ENCODE measurements around the gene PODNL1.
"Not testable (repeated sequence)": the region's sequence is repeated elsewhere in the genome, so short reads cannot be mapped to it uniquely, and the experiment has no call there.

Gene PODNL1

DNA sequence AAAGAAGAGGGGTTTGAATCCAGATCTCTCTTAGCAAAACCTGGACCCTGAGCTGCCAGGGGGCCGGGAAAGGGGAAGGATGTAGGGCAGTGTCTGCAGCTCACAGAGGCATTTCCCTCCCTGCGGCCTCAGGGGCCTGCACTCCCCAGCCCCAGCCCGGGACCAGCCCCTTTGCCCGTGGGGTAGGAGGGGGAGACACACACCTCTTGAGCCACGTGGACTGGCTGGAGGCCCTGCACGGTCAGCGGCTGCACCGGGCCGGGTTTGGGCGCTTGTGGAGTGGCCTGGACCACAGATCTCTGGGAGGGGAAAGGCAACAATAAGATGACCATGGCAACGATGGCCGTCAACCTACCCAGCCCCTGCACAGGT lies 41.0 kb upstream of the PODNL1 start:
- TF ChIP-seq, protein P1, sequence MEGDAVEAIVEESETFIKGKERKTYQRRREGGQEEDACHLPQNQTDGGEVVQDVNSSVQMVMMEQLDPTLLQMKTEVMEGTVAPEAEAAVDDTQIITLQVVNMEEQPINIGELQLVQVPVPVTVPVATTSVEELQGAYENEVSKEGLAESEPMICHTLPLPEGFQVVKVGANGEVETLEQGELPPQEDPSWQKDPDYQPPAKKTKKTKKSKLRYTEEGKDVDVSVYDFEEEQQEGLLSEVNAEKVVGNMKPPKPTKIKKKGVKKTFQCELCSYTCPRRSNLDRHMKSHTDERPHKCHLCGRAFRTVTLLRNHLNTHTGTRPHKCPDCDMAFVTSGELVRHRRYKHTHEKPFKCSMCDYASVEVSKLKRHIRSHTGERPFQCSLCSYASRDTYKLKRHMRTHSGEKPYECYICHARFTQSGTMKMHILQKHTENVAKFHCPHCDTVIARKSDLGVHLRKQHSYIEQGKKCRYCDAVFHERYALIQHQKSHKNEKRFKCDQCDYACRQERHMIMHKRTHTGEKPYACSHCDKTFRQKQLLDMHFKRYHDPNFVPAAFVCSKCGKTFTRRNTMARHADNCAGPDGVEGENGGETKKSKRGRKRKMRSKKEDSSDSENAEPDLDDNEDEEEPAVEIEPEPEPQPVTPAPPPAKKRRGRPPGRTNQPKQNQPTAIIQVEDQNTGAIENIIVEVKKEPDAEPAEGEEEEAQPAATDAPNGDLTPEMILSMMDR (IDR thresholded peaks at IDR 0.05; ENCODE audit: low read depth, low read length, missing control alignments), result no peak
- no peak for DNase-seq (ENCODE audit: extremely low read depth, low read depth)
- H3K4me3 ChIP-seq (replicated peaks; ENCODE audit: low read depth, low read length), result peak overlapping the region; percentile 11; the same call in 1 of the 2 replicates

DNA sequence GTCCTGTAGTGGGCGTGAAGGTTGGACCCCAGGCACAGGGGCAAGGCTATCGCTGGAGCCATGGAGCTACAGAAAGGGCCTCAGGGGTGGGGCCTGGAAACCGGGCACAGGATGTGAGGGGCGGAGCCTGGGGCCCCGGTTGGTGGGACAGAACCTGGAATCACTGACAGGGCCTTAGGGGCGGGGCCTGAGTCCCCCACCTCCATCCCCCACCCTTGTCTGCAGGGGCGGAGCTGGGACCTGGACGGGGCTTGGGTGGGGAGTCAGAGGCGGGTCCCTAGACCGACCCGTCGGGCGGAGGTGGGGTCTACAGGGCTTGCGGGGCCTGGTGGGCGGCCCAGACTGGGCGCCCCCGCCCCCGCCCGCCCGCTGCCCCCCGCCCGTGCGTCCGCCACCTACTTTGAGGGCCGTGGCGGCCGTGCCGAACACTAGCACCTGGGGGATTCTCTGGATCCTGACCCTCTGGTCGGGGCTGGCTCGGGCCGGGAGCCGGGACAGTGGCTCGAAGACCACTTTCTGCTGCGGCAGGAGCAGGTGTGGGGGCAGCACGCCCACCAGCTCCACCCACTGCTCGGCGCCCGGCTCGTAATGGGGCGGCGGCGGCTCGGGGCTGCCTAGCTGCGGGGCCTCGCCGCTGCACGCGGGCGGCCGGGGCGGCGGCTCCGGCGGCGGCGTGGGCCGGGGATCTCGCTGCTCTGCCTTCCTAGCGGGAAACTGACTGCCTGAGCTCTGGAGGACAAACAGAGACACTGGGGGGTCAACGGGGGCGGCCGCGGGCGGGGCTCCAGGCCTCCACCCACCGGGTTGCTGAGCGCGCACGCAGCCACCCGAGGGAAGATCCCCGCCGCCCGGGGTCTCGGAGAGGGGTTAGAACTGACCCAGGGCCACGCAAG lies 40.4 kb upstream of the PODNL1 start:
- DNase-seq (ENCODE audit: extremely low read depth, low read depth), result peak; percentile 11
- peak overlapping the region; percentile 11; the same call in 1 of the 2 replicates for H3K4me3 ChIP-seq (replicated peaks; ENCODE audit: low read depth, low read length)
- TF ChIP-seq, protein P1 (IDR thresholded peaks at IDR 0.05; ENCODE audit: low read depth, low read length, missing control alignments), result no peak

DNA sequence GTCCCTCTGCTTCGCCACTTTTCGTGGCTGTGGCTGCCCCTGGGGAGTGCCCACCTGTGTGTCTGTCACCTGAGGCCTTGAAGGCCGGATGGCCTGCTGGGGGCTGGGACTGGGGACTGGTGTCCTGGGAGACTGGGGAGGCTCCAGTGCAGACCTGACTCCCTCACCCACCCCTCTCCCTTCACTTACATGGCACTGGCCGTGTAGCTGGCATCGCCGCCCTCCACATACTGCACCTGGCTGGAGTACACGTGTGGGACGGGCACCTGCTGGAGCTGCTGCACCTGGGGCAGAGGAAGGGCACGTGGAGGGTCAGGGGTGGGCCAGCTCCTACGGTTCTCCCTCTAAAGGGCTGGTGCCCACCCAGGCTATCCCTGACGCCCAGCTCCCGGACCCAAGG lies 39.6 kb upstream of the PODNL1 start:
- no peak for DNase-seq (ENCODE audit: extremely low read depth, low read depth)
- TF ChIP-seq, protein P1 (IDR thresholded peaks at IDR 0.05; ENCODE audit: low read depth, low read length, missing control alignments), result no peak
- no peak overlapping the region for H3K4me3 ChIP-seq (replicated peaks; ENCODE audit: low read depth, low read length)

DNA sequence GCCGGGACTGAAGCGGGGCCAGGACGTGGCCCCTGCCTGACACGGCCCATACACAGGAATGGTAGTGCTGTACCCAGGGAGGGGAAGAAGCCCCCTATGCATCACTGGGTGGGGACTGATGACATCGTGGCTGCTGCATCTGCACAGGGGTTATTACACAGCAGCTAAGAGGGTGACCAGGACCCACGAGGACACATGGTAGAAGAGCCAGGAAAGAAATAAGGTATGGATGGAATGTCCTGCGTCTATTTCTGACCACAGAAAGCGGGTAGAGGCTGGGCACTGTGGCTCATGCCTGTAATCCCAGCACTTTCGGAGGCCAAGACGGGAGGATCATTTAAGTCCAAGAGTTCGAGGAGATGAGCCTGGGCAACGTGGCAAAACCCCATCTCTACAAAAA lies 38.2 kb upstream of the PODNL1 start:
- DNase-seq (ENCODE audit: extremely low read depth, low read depth), result no peak
- TF ChIP-seq, protein P1 (IDR thresholded peaks at IDR 0.05; ENCODE audit: low read depth, low read length, missing control alignments), result no peak
- H3K4me3 ChIP-seq (replicated peaks; ENCODE audit: low read depth, low read length), result no peak overlapping the region

DNA sequence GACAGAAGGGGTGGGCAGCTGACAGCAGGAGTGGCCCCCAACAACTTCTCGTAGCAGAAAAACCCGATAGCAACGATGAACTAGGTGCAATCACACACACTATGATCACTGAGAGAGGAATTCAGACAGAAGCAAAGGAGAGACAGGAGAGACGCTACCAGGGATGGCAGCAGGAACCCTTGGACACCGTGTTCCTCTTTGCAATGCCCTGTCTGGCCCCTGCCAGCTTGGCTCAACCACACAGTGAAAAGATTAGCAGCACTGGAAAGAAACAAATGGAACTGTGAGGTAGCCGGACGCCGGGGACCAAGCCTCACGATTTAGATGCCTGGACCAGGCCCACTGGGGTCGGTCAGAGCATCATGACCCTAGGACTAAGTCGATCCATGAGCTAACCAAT lies 37.7 kb upstream of the PODNL1 start:
- no peak for DNase-seq (ENCODE audit: extremely low read depth, low read depth)
- TF ChIP-seq, protein P1 (IDR thresholded peaks at IDR 0.05; ENCODE audit: low read depth, low read length, missing control alignments), result no peak
- no peak overlapping the region for H3K4me3 ChIP-seq (replicated peaks; ENCODE audit: low read depth, low read length)

DNA sequence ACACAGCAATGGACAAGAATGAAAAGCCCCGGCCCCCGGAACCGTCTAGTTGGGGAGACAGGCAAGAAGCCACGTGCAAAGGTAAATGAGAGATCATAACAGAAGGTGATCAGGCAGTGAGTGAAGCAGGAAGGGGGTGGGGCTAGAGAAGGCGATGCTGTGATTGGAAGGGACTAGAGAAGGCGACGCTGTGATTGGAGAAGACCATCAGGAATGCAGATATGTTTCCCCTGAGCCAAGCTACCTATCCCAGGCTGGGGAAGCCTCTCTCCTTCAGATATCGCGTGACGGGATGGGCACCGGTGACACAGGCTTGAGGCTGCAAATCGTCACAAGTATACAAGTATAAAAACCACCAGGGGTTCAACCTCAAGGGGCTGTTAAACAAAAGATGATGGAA lies 35.9 kb upstream of the PODNL1 start:
- no peak for DNase-seq (ENCODE audit: extremely low read depth, low read depth)

DNA sequence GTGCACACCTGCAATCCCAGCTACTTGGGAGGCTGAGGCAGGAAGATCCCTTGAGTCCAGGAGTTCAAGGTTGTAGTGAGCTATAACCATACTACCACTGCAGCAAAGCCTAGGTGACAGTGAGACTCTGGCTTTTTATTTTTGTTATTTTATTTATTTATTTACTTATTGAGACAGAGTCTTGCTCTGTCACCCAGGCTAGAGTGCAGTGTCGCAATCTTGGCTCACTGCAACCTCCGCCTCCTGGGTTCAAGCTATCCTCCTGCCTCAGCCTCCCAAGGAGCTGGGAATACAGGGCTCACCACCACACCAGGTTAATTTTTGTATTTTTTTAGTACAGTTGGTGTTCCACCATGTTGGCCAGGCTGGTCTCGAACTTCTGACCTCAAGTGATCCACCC lies 35.3 kb upstream of the PODNL1 start:
- not testable (repeated sequence) for DNase-seq (ENCODE audit: extremely low read depth, low read depth); H3K4me3 ChIP-seq (replicated peaks; ENCODE audit: low read depth, low read length)

More for the DNA sequence above, 35.9 kb upstream of the PODNL1 start:
- TF ChIP-seq, protein P1 (IDR thresholded peaks at IDR 0.05; ENCODE audit: low read depth, low read length, missing control alignments), result no peak
- H3K4me3 ChIP-seq (replicated peaks; ENCODE audit: low read depth, low read length), result no peak overlapping the region
